K562 (cell line): ENCODE data around the gene ARSI. TPM values are rescaled to one million over a fixed set of nuclear protein-coding genes. Genes with fewer than 3 reads are reported as not detected.

Source experiments
- ATAC-seq: fragments of 200-7000 bp; cut with Tn5 transposase; 3 replicates; pipeline ENCODE4 v1.9.1; 2020; ENCODE audit warnings: moderate library complexity
- BruUV-seq: library from RNA; stranded (reverse); fragments of 400-500 nt; replicated peaks from 2 replicates; lab custom pipeline; 2021; lab: Mats Ljungman, UMichigan
- CTCF ChIA-PET: fragments of 300-600 bp; formaldehyde crosslinking; extraction: SDS; loops from one replicate; lab custom pipeline; 2021; ENCODE audit warnings: low intra/inter-chr PET ratio; lab: Yijun Ruan, JAX
- POLR2A ChIA-PET: fragments of 300-600, 350-650 bp; sonication (Branson Sonifier 250); formaldehyde crosslinking; extraction: SDS; loops from one replicate; lab custom pipeline; 2021; ENCODE audit warnings: antibody characterized with exemption, inconsistent platforms; lab: Yijun Ruan, JAX
- DNase-seq, 4 experiments: peaks; one replicate each; pipeline versions ENCODE4 v3.0.0 to v3.0.0-alpha.2; 2011 to 2018; ENCODE audit warnings: low spot score in 3 of 4, mixed read lengths in 3 of 4; ENCODE audit errors: extremely low read depth in 1 of 4
- FAIRE-seq: peaks from 2 replicates; lab custom pipeline; 2011; peaks lifted over from hg19 to GRCh38; lab: Jason Lieb, UNC
- H2AFZ ChIP-seq: 2 replicates; pipeline ENCODE4 v1.6.0; 2011; ENCODE audit warnings: low read depth, low read length, control low read depth, inconsistent platforms
- H3K27ac ChIP-seq: fragments of 200-600 bp; 3 replicates; pipeline ENCODE4 v1.8.0; 2011; ENCODE audit warnings: low read depth, mild to moderate bottlenecking, control low read depth, inconsistent platforms, low read length, moderate library complexity, mixed read lengths; ENCODE audit errors: extremely low read depth
- H3K27me3 ChIP-seq, 2 experiments: fragments of 300-600 bp in 1 of 2; 2 replicates in 1 of 2; 3 replicates in 1 of 2; pipeline versions ENCODE4 v1.6.0 to v1.8.0; 2011; ENCODE audit warnings: inconsistent platforms in 2 of 2, low read length in 2 of 2, mild to moderate bottlenecking in 1 of 2, mixed read lengths in 1 of 2, moderate library complexity in 1 of 2; ENCODE audit not compliant: control insufficient read depth in 2 of 2, insufficient read depth in 2 of 2
- H3K36me3 ChIP-seq: fragments of 300-600 bp; 3 replicates; pipeline ENCODE4 v1.8.0; 2011; ENCODE audit warnings: mild to moderate bottlenecking, low read length, inconsistent platforms; ENCODE audit not compliant: control insufficient read depth, insufficient read depth
- H3K4me1 ChIP-seq, 2 experiments: fragments of 200-600 bp in 1 of 2; replicated peaks in 1 of 2; 2 replicates in 1 of 2; 3 replicates in 1 of 2; pipeline versions ENCODE4 v1.5.1 to v1.8.0; 2011; ENCODE audit warnings: inconsistent platforms in 2 of 2, low read length in 2 of 2, mild to moderate bottlenecking in 1 of 2, mixed read lengths in 1 of 2, moderate library complexity in 1 of 2; ENCODE audit not compliant: control insufficient read depth in 2 of 2, insufficient read depth in 2 of 2
- H3K4me2 ChIP-seq: 2 replicates; pipeline ENCODE4 v1.6.1; 2011; ENCODE audit warnings: low read length, control low read depth, inconsistent platforms, mixed read lengths; ENCODE audit not compliant: insufficient read depth
- H3K4me3 ChIP-seq: fragments of 200-600 bp; sonication (generic), shearing (Covaris generic); 2 replicates; pipeline ENCODE4 v1.5.1; 2016; ENCODE audit warnings: control low read depth, inconsistent platforms
- H3K79me2 ChIP-seq: fragments of 200-600 bp; 3 replicates; pipeline ENCODE4 v1.8.0; 2011; ENCODE audit warnings: low read length, inconsistent platforms; ENCODE audit not compliant: control insufficient read depth, insufficient read depth
- H3K9ac ChIP-seq, 2 experiments: 2 replicates each; pipeline versions ENCODE4 v1.6.0 to v1.6.1; 2011; ENCODE audit warnings: low read depth in 2 of 2, low read length in 2 of 2, control low read depth in 1 of 2, inconsistent platforms in 1 of 2, mild to moderate bottlenecking in 1 of 2, mixed read lengths in 1 of 2; ENCODE audit not compliant: insufficient read depth in 1 of 2
- H3K9me1 ChIP-seq: one replicate; pipeline ENCODE4 v1.6.0; 2011; ENCODE audit warnings: inconsistent platforms, mild to moderate bottlenecking, low read length, moderate library complexity; ENCODE audit not compliant: control insufficient read depth, insufficient read depth
- H3K9me3 ChIP-seq: replicated peaks from 2 replicates; pipeline ENCODE4 v1.5.1; 2011; ENCODE audit warnings: low read depth, low read length, inconsistent platforms; ENCODE audit not compliant: control insufficient read depth, insufficient read depth
- H4K20me1 ChIP-seq: replicated peaks from 2 replicates; pipeline ENCODE4 v1.6.1; 2011; ENCODE audit warnings: low read length, inconsistent platforms, mixed read lengths; ENCODE audit not compliant: control insufficient read depth, insufficient read depth
- ESRRB ChIP-seq: fragments of 250-450 bp; sonication (Bioruptor Pico); IDR thresholded peaks from 2 replicates; pipeline ENCODE4 v1.5.0; 2020; ENCODE audit warnings: mild to moderate bottlenecking, moderate library complexity, borderline replicate concordance
- KDM2B ChIP-seq: fragments of 250-450 bp; sonication (Bioruptor Pico); IDR thresholded peaks from 2 replicates; pipeline ENCODE4 v1.8.0; 2021; ENCODE audit warnings: mild to moderate bottlenecking, moderate library complexity
- ZNF436 ChIP-seq: fragments of 250-450, 450-650 bp; sonication (Bioruptor Pico); formaldehyde crosslinking; IDR thresholded peaks from 2 replicates; pipeline ENCODE4 v1.7.0; 2020; ENCODE audit warnings: mild to moderate bottlenecking
- ZNF57 ChIP-seq: fragments of 450-650 bp; formaldehyde crosslinking; IDR thresholded peaks from 2 replicates; pipeline ENCODE4 v1.4.0; 2020; ENCODE audit warnings: mild to moderate bottlenecking, moderate library complexity
- WGBS: fragments of 100-300 bp; shearing (Covaris generic); methylation state at CpG from one replicate; pipeline ENCODE4 v1.1.6; 2016; ENCODE audit warnings: low coverage, mixed read lengths; ENCODE audit not compliant: insufficient coverage; ENCODE audit errors: missing lambda C conversion rate; 5-methylcytosine and 5-hydroxymethylcytosine counted together
- in situ Hi-C: fragments of 300-500 bp; cut with MboI; formaldehyde crosslinking; loops from 4 replicates; pipeline ENCODE4 v1.15.0; 2018; ENCODE audit warnings: inconsistent platforms, mixed read lengths
- intact Hi-C: fragments of 100-400 bp; cut with micrococcal nuclease; formaldehyde crosslinking; loops from 2 replicates; pipeline ENCODE4 v1.14.2; 2022
- polyA plus RNA-seq, 8 experiments: library from polyadenylated mRNA; depleted of rRNA in 4 of 8; stranded (reverse) in 5 of 8; unstranded in 3 of 8; fragments of >200 nt; fragmentation: Nextera tagmentation in 2 of 8; fragmentation: Illumina TruSeq in 1 of 8; extraction: Ambion mirVana in 2 of 8; extraction: Trizol in 1 of 8; gene quantifications; 2 replicates each; pipeline versions ENCODE4 v1.2.1 to v1.2.3, GENCODE V29; 2011 to 2014; ENCODE audit warnings: inconsistent platforms in 1 of 8, missing spikeins in 1 of 8
- total RNA-seq, 7 experiments: library from RNA; depleted of rRNA in 6 of 7; stranded (reverse); fragments of >200 nt in 6 of 7; fragmentation: Illumina TruSeq in 2 of 7; extraction: Trizol in 2 of 7; gene quantifications; 2 replicates each; pipeline versions ENCODE4 v1.2.1 to v1.2.3, GENCODE V29; 2011 to 2021; ENCODE audit warnings: low replicate concordance in 1 of 7

The ARSI gene
- total and polyA plus RNA-seq, 9 of the 15 experiments (the other 6 are each of a cell fraction or from before 2014, with no cell fraction given) = 0.04 to 0.07 TPM; not detected in 7

- FAIRE-seq (no peak), ATAC-seq (no peak), DNase-seq (no peak)
- no peak for TF ChIP-seq KDM2B (CRISPR knock-in tag)
- peaks cover 3 to 12% of the 10 kb centered on the region in 2 experiments; a peak in 4 of 5 replicates for H3K4me1 ChIP-seq
- peaks cover 22 to 49% of the 10 kb centered on the region in 2 experiments for H3K27me3 ChIP-seq
- no peaks in the 10 kb centered on the region for H3K9me1 ChIP-seq
- no peaks in the 10 kb centered on the region for H3K79me2 ChIP-seq
- no peak overlapping the region for H3K4me2 ChIP-seq
- in situ Hi-C loops (no loop called here), intact Hi-C loops (no loop called here)
- H4K20me1 ChIP-seq = no peaks in the 10 kb centered on the region
- 0 out of 2 replicates have a peak overlapping the region, but pooled peaks have one; percentile 26 for H2AFZ ChIP-seq
- POLR2A ChIA-PET = interaction anchor here (0.9 kb wide), 1 partner anchor 29 kb away, joined by 3 read pairs; no protein-coding TSS in a partner anchor
- no peaks in the 10 kb centered on the region for H3K9me3 ChIP-seq
- no peak overlapping the region for H3K27ac ChIP-seq
- H3K36me3 ChIP-seq = no peaks in the 10 kb centered on the region
- no peak overlapping the region for H3K9ac ChIP-seq
- CTCF ChIA-PET = no interaction called here
- no peak overlapping the region for H3K4me3 ChIP-seq
- BruUV-seq = no TSS peak
- WGBS = 17% methylated on average over 13 of the region's 13 CpGs
These were observed 23.2 kb downstream of the ARSI start for GRCh38 chr5:150279330-150280020.

GRCh38 chr5:150278916-150279315 lies 23.8 kb downstream of the ARSI start:
- Histone ChIP-seq H3K79me2 (no peaks in the 10 kb centered on the region), H3K4me3 (no peak overlapping the region), H3K9me3 (no peaks in the 10 kb centered on the region), H3K9me1 (no peaks in the 10 kb centered on the region), H3K27ac (no peak overlapping the region), H3K4me2 (no peak overlapping the region), H3K4me1 (peaks cover 3 to 8% of the 10 kb centered on the region in 2 experiments; a peak in 4 of 5 replicates), H2AFZ (no peak overlapping the region), H3K36me3 (no peaks in the 10 kb centered on the region), H3K27me3 (peaks cover 21 to 47% of the 10 kb centered on the region in 2 experiments), H3K9ac (no peak overlapping the region), H4K20me1 (no peaks in the 10 kb centered on the region)
- BruUV-seq = no TSS peak
- TF ChIP-seq ESRRB (CRISPR knock-in tag) (no peak), ZNF57 (CRISPR knock-in tag) (no peak), ZNF436 (CRISPR knock-in tag) (no peak)
- ChIA-PET POLR2A (interaction anchor here (0.9 kb wide), 1 partner anchor 30 kb away, joined by 3 read pairs; no protein-coding TSS in a partner anchor), CTCF (no interaction called here)
- WGBS = 20% methylated on average over 6 of the region's 6 CpGs
- in situ Hi-C loops = no loop called here
- FAIRE-seq = no peak
- intact Hi-C loops = no loop called here
- no peak for ATAC-seq
- no peak for DNase-seq
